Right atrium auricular region (tissue), 2 donors: Measurements from ENCODE around the gene CACNA2D1. TPM values are rescaled to one million over a fixed set of nuclear protein-coding genes. Genes with fewer than 3 reads are reported as not detected.

ENCODE experiments used
- DNase-seq: peaks from one replicate; pipeline ENCODE4 v3.0.0-alpha.2; 2019; ENCODE audit warnings: low spot score
- H3K27ac ChIP-seq, 2 donors: fragments of 200-600 bp; sonication (generic); 1 replicate in 1 of 2; 2 replicates in 1 of 2; pipeline ENCODE4 v1.5.1; 2016 to 2019
- H3K27me3 ChIP-seq, 2 donors: fragments of 200-600 bp; sonication (generic); one replicate each; pipeline versions ENCODE4 v1.5.1 to v1.6.0; 2017 to 2019
- H3K36me3 ChIP-seq: fragments of 200-600 bp; sonication (generic); one replicate; pipeline ENCODE4 v1.5.1; 2016
- H3K4me1 ChIP-seq, 2 donors: fragments of 200-600 bp; sonication (generic); one replicate each; pipeline versions ENCODE4 v1.5.1 to v1.6.0; 2017 to 2019
- H3K4me3 ChIP-seq, 2 donors: fragments of 200-600 bp; sonication (generic); 1 replicate in 1 of 2; 2 replicates in 1 of 2; pipeline ENCODE4 v1.5.1; 2017 to 2019; ENCODE audit warnings: mild to moderate bottlenecking in 1 of 2, moderate library complexity in 1 of 2
- H3K9me3 ChIP-seq, 2 donors: fragments of 200-600 bp; sonication (generic); one replicate each; pipeline ENCODE4 v1.5.1; 2019
- CTCF ChIP-seq, 2 donors: fragments of 200-600 bp; sonication (generic); IDR thresholded peaks; one replicate each; pipeline ENCODE4 v1.5.1; 2019; ENCODE audit warnings: antibody characterized with exemption in 2 of 2
- total RNA-seq, 2 donors: library from RNA; depleted of rRNA; stranded (reverse); fragments of >200 nt; gene quantifications; one replicate each; pipeline ENCODE4 v1.1.0, GENCODE V29; 2016

The CACNA2D1 gene
- total RNA-seq, 2 donors from 2014 or later = 31.5 to 54.5 TPM

- Histone ChIP-seq H3K9me3 (no peaks in the 10 kb centered on the region), H3K27me3 (no peaks in the 10 kb centered on the region), H3K4me1 (no peaks in the 10 kb centered on the region), H3K4me3 (no peak overlapping the region), H3K36me3 (no peaks in the 10 kb centered on the region), H3K27ac (no peak overlapping the region)
- no peak for TF ChIP-seq CTCF (IDR thresholded peaks at IDR 0.05)
- DNase-seq = no peak
These were observed 7.2 kb upstream of the CACNA2D1 start for GRCh38 chr7:82450759-82451158.

GRCh38 chr7:82449910-82450309 lies 6.3 kb upstream of the CACNA2D1 start:
- DNase-seq = no peak
- Histone ChIP-seq H3K27me3 (no peaks in the 10 kb centered on the region), H3K9me3 (no peaks in the 10 kb centered on the region), H3K4me1 (no peaks in the 10 kb centered on the region), H3K27ac (no peak overlapping the region), H3K36me3 (no peaks in the 10 kb centered on the region), H3K4me3 (no peak overlapping the region)
- no peak for TF ChIP-seq CTCF (IDR thresholded peaks at IDR 0.05)

- Histone ChIP-seq H3K27ac (no peak overlapping the region), H3K9me3 (no peaks in the 10 kb centered on the region), H3K27me3 (no peaks in the 10 kb centered on the region), H3K36me3 (no peaks in the 10 kb centered on the region), H3K4me3 (no peak overlapping the region), H3K4me1 (no peaks in the 10 kb centered on the region)
- no peak for DNase-seq
- no peak for TF ChIP-seq CTCF (IDR thresholded peaks at IDR 0.05)
These were observed 3.3 kb upstream of the CACNA2D1 start for GRCh38 chr7:82446897-82447296.

GRCh38 chr7:82445271-82445670 lies 1.7 kb upstream of the CACNA2D1 start:
- Histone ChIP-seq H3K27ac (no peak overlapping the region), H3K36me3 (no peaks in the 10 kb centered on the region), H3K4me3 (no peak overlapping the region), H3K27me3 (no peaks in the 10 kb centered on the region), H3K4me1 (no peaks in the 10 kb centered on the region), H3K9me3 (no peaks in the 10 kb centered on the region)
- no peak for DNase-seq
- no peak for TF ChIP-seq CTCF (IDR thresholded peaks at IDR 0.05)

- TF ChIP-seq CTCF (IDR thresholded peaks at IDR 0.05) = peak in 1 of 2 donors; percentile 4
- Histone ChIP-seq H3K4me1 (no peaks in the 10 kb centered on the region), H3K9me3 (no peaks in the 10 kb centered on the region), H3K4me3 (peak overlapping the region; percentile 69 to 79), H3K36me3 (no peaks in the 10 kb centered on the region), H3K27me3 (no peaks in the 10 kb centered on the region), H3K27ac (peak overlapping the region; percentile 88 to 92)
- no peak for DNase-seq
These were observed 788 bp upstream of the CACNA2D1 start for GRCh38 chr7:82444220-82444909.

GRCh38 chr7:82443036-82443546 lies 486 bp downstream of the CACNA2D1 start:
- Histone ChIP-seq H3K4me1 (no peaks in the 10 kb centered on the region), H3K4me3 (peak overlapping the region; percentile 69 to 79), H3K27ac (peak overlapping the region; percentile 88 to 92), H3K9me3 (no peaks in the 10 kb centered on the region), H3K27me3 (no peaks in the 10 kb centered on the region), H3K36me3 (no peaks in the 10 kb centered on the region)
- no peak for DNase-seq
- no peak for TF ChIP-seq CTCF (IDR thresholded peaks at IDR 0.05)
